HUES6 (cell line): Measurements from ENCODE around the gene MNAT1.
"Not testable (repeated sequence)": the region's sequence is repeated elsewhere in the genome, so short reads cannot be mapped to it uniquely, and the experiment has no call there.

Experiments used
- H3K27ac ChIP-seq: 2 replicates; pipeline ENCODE4 v1.7.0; 2013; ENCODE audit warnings: low read depth, mild to moderate bottlenecking, low read length, inconsistent platforms
- H3K27me3 ChIP-seq: 2 replicates; pipeline ENCODE4 v1.6.1; 2013; ENCODE audit warnings: low read length; ENCODE audit not compliant: control insufficient read depth, insufficient read depth
- H3K36me3 ChIP-seq: 2 replicates; pipeline ENCODE4 v1.6.1; 2013; ENCODE audit warnings: low read length; ENCODE audit not compliant: control insufficient read depth, insufficient read depth
- H3K4me1 ChIP-seq: 2 replicates; pipeline ENCODE4 v1.6.1; 2013; ENCODE audit warnings: low read length; ENCODE audit not compliant: control insufficient read depth, insufficient read depth
- H3K4me3 ChIP-seq: 2 replicates; pipeline ENCODE4 v1.5.1; 2013; ENCODE audit warnings: low read depth, low read length
- H3K9ac ChIP-seq: one replicate; pipeline ENCODE4 v1.6.1; 2013; ENCODE audit warnings: mild to moderate bottlenecking, low read length
- H3K9me3 ChIP-seq: 2 replicates; pipeline ENCODE4 v1.6.1; 2013; ENCODE audit warnings: low read depth, low read length; ENCODE audit not compliant: control insufficient read depth, insufficient read depth

Gene MNAT1

GRCh38 chr14:60721326-60722106 lies 13.0 kb upstream of the MNAT1 start:
- Histone ChIP-seq H3K4me1 (peaks cover 21% of the 10 kb centered on the region), H3K27me3 (no peaks in the 10 kb centered on the region), H3K36me3 (peaks cover 37% of the 10 kb centered on the region), H3K9me3 (no peaks in the 10 kb centered on the region), H3K27ac (peak overlapping the region; percentile 49; the same call in 1 of the 2 replicates), H3K4me3 (peak overlapping the region; percentile 98), H3K9ac (peak overlapping the region; percentile 82)

- Histone ChIP-seq H3K4me1 (peaks cover 21% of the 10 kb centered on the region), H3K27ac (peak overlapping the region; percentile 49; the same call in 1 of the 2 replicates), H3K36me3 (peaks cover 35% of the 10 kb centered on the region), H3K4me3 (peak overlapping the region; percentile 98), H3K9ac (peak overlapping the region; percentile 82), H3K9me3 (no peaks in the 10 kb centered on the region), H3K27me3 (no peaks in the 10 kb centered on the region)
Observed at GRCh38 chr14:60722107-60722356, 12.5 kb upstream of the MNAT1 start.

GRCh38 chr14:60722357-60723115 lies 12.0 kb upstream of the MNAT1 start:
- H3K27me3 ChIP-seq = no peaks in the 10 kb centered on the region
- H3K4me3 ChIP-seq = peak overlapping the region; percentile 98
- peak overlapping the region; percentile 92 for H3K9ac ChIP-seq
- no peaks in the 10 kb centered on the region for H3K9me3 ChIP-seq
- peak overlapping the region; percentile 62; the same call in 1 of the 2 replicates for H3K27ac ChIP-seq
- H3K36me3 ChIP-seq = peaks cover 30% of the 10 kb centered on the region
- peaks cover 21% of the 10 kb centered on the region for H3K4me1 ChIP-seq

- H3K36me3 ChIP-seq = peaks cover 23% of the 10 kb centered on the region
- H3K4me1 ChIP-seq = peaks cover 21% of the 10 kb centered on the region
- no peaks in the 10 kb centered on the region for H3K27me3 ChIP-seq
- H3K4me3 ChIP-seq = peak overlapping the region; percentile 98
- H3K9ac ChIP-seq = peak overlapping the region; percentile 92
- H3K9me3 ChIP-seq = no peaks in the 10 kb centered on the region
- H3K27ac ChIP-seq = peak overlapping the region; percentile 62; the same call in 1 of the 2 replicates
Observed at GRCh38 chr14:60723116-60723906, 11.2 kb upstream of the MNAT1 start.

GRCh38 chr14:60723907-60724618 lies 10.5 kb upstream of the MNAT1 start, which contains the start of gene SIX4:
Gene SIX4, minus strand, starts transcription at chr14:60724351. Its CDS starts 277 bp downstream, at chr14:60724074.
- Histone ChIP-seq H3K4me3 (peak within 1 kb of the TSS; percentile 98), H3K9ac (peak within 1 kb of the TSS; percentile 92), H3K4me1 (peaks cover 21% of the 10 kb centered on the region), H3K9me3 (no peaks in the 10 kb centered on the region), H3K27ac (peak within 1 kb of the TSS; percentile 62; the same call in 1 of the 2 replicates), H3K27me3 (no peaks in the 10 kb centered on the region), H3K36me3 (peaks cover 15% of the 10 kb centered on the region)

- H3K4me3 ChIP-seq, H3K4me1 ChIP-seq, H3K27me3 ChIP-seq, H3K9ac ChIP-seq, H3K9me3 ChIP-seq, H3K27ac ChIP-seq, H3K36me3 ChIP-seq: not testable (repeated sequence)
Observed at GRCh38 chr14:60731291-60731690, 3.3 kb upstream of the MNAT1 start.

GRCh38 chr14:60732840-60733483 lies 1.6 kb upstream of the MNAT1 start:
- Histone ChIP-seq H3K27ac (no peak overlapping the region), H3K9ac (no peak overlapping the region), H3K27me3 (peaks cover 3% of the 10 kb centered on the region; the same call in 1 of the 2 replicates), H3K4me3 (no peak overlapping the region), H3K9me3 (no peaks in the 10 kb centered on the region), H3K36me3 (no peaks in the 10 kb centered on the region), H3K4me1 (peaks cover 8% of the 10 kb centered on the region)

- Histone ChIP-seq H3K4me3 (peak overlapping the region; percentile 95), H3K27me3 (peaks cover 3% of the 10 kb centered on the region; the same call in 1 of the 2 replicates), H3K36me3 (no peaks in the 10 kb centered on the region), H3K4me1 (peaks cover 8% of the 10 kb centered on the region), H3K27ac (no peak overlapping the region), H3K9ac (peak overlapping the region; percentile 91), H3K9me3 (no peaks in the 10 kb centered on the region)
Observed at GRCh38 chr14:60735416-60735815, 855 bp downstream of the MNAT1 start.

GRCh38 chr14:60736494-60736893 lies 1.9 kb downstream of the MNAT1 start:
- no peaks in the 10 kb centered on the region for H3K9me3 ChIP-seq
- no peak overlapping the region for H3K9ac ChIP-seq
- peak overlapping the region; percentile 95 for H3K4me3 ChIP-seq
- no peak overlapping the region for H3K27ac ChIP-seq
- peaks cover 8% of the 10 kb centered on the region for H3K4me1 ChIP-seq
- H3K27me3 ChIP-seq = peaks cover 3% of the 10 kb centered on the region; the same call in 1 of the 2 replicates
- H3K36me3 ChIP-seq = no peaks in the 10 kb centered on the region
